Pancreas (tissue), 10 donors: ENCODE results near the gene ALG2. TPM values are rescaled to one million over a fixed set of nuclear protein-coding genes. Genes with fewer than 3 reads are reported as not detected.

Source experiments
- ATAC-seq, 4 donors: fragments of 200-7000 bp; cut with Tn5 transposase; one replicate each; pipeline versions ENCODE4 v1.8.0 to v1.9.1; 2020; ENCODE audit warnings: mild to moderate bottlenecking in 4 of 4, moderate library complexity in 4 of 4
- DNase-seq, 6 donors: peaks; one replicate each; pipeline ENCODE4 v3.0.0-alpha.2; 2020
- FAIRE-seq: peaks from 2 replicates; lab custom pipeline; 2012; peaks lifted over from hg19 to GRCh38; lab: Jason Lieb, UNC
- H3K27ac ChIP-seq, 4 donors: fragments of 200-600 bp; sonication (generic); 1 replicate in 3 of 4; 2 replicates in 1 of 4; pipeline versions ENCODE4 v1.5.0 to v1.8.0; 2020
- H3K27me3 ChIP-seq, 4 donors: fragments of 200-600 bp; one replicate each; pipeline ENCODE4 v1.8.0; 2021
- H3K36me3 ChIP-seq, 3 donors: fragments of 200-600 bp; sonication (generic) in 1 of 3; one replicate each; pipeline versions ENCODE4 v1.5.0 to v1.8.0; 2020 to 2021
- H3K4me1 ChIP-seq, 3 donors: fragments of 200-600 bp; one replicate each; pipeline ENCODE4 v1.8.0; 2021
- H3K4me3 ChIP-seq, 4 donors: fragments of 200-600 bp; sonication (generic) in 2 of 4; one replicate each; pipeline versions ENCODE4 v1.5.0 to v1.8.0; 2020 to 2021
- H3K9me3 ChIP-seq, 4 donors: fragments of 200-600 bp; one replicate each; pipeline ENCODE4 v1.8.0; 2021
- CTCF ChIP-seq, 4 donors: fragments of 200-600 bp; sonication (generic) in 3 of 4; IDR thresholded peaks; one replicate each; pipeline versions ENCODE4 v1.5.0 to v1.8.0; 2021; ENCODE audit warnings: antibody characterized with exemption in 4 of 4
- WGBS, 2 donors: extraction: QIAGEN DNeasy Blood & Tissue Kit; methylation state at CpG; one replicate each; pipeline ENCODE4 v1.1.7; 2013; 5-methylcytosine and 5-hydroxymethylcytosine counted together
- intact Hi-C, 3 donors: fragments of 100-400 bp; cut with DNase I; formaldehyde crosslinking; loops; one replicate each; pipeline versions ENCODE4 v1.11.1 to v1.14.2; 2022
- polyA plus RNA-seq, 2 donors: library from polyadenylated mRNA; stranded (reverse); fragments of 200-250 nt; gene quantifications; one replicate each; pipeline ENCODE4 v1.2.3, GENCODE V29; 2013
- total RNA-seq, 6 donors: library from RNA; stranded (reverse); fragmentation: NEBNext Ultra II Directional in 4 of 6; extraction: Animal tissue kit (Norgen Biotek cat#: 25700) in 4 of 6; gene quantifications; one replicate each; pipeline versions ENCODE4 v1.2.1 to v1.2.4, GENCODE V29; 2021 to 2023
- donor health status: healthy with polysubstance abuse.
- donor health status: DM: no; HTN: no; CAD: no; lungs with moderate emphysema.
- donor health status: DM: no; HTN: no; CAD: no.
- donor health status: control.
- donor health status: control.
- donor health status: Bipolar disorder and iron deficiency.
- donor health status: DM: yes; HTN: yes; CAD: no.
- donor health status: DM: no; HTN: no; CAD: no.
- donor health status: DM: no; HTN: no; CAD: no.
- donor health status: DM: yes; HTN: yes; CAD: no.

Gene ALG2
- total RNA-seq (10 to 100 TPM; 24.9 to 30.6 (median 28.0) TPM), polyA plus RNA-seq (10 to 100 TPM; 17.9 to 35.6 TPM)

DNA sequence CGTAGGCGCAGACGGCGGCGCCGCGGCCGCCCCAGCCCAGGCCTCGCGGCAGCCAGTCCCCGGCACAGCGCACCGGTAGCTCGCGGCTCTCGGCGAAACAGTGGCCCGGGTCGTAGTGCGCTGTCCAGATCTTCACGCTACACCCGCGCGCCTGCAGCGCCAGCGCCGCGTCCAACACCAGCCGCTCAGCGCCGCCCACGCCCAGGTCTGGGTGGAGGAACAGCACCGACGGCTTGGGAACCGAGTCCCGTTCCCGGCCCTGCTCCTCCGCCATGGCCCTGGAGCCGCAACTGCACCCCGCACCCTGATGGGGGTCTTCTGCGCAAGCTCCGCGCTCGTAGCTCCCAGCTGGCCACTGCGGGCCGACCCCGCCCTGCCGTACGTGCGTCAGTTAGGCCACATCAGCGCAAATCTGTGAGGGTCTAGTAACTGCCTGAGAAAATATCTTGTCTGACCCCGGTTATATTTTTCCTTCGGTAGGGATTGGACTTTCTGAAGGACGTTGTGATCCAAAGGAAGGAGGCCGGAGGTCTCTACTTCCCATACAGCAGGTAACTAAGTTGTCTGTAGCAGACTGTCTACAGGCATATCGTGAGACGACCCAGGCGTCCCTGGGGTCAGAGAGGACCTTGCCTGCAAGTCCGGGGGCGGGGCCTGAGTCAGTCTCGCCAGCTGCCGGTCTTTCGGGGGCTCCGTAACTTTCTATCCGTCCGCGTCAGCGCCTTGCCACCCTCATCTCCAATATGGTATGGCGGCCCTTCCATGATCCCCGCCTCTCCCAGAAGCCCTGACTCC is at the start of gene ALG2, which contains the start of gene SEC61B:
Gene ALG2 (minus strand): TSS at position 322 of the 795 bp plus-strand sequence. CDS start 48 bp downstream, at position 274.
Gene SEC61B (plus strand): TSS at position 662 of the 795 bp plus-strand sequence. CDS start 82 bp downstream, at position 744.
- ATAC-seq, result peak; percentile 91 to 98 (median 92)
- Histone ChIP-seq H3K27me3 (no peaks in the 10 kb centered on the region), H3K9me3 (no peaks in the 10 kb centered on the region), H3K36me3 (peaks cover 0 to 9% (median 0%) of the 10 kb centered on the region in 3 donors), H3K4me3 (peak within 1 kb of the TSS; percentile 89 to 93 (median 90)), H3K4me1 (peaks cover 6 to 48% (median 16%) of the 10 kb centered on the region in 3 donors), H3K27ac (peak within 1 kb of the TSS; percentile 94 to 98 (median 95))
- intact Hi-C loops, result no loop called here
- no peak for TF ChIP-seq CTCF (IDR thresholded peaks at IDR 0.05)
- DNase-seq, result peak; percentile 90 to 96 (median 93)
- no peak for FAIRE-seq
- WGBS, 2 donors, result 0% methylated on average over 69 to 70 of the region's 70 CpGs

GRCh38 chr9:99270491-99270890 is 48.7 kb upstream of the ALG2 start:
- ATAC-seq, result no peak
- 64% methylated on average over 3 of the region's 3 CpGs for WGBS, 2 donors
- Histone ChIP-seq H3K36me3 (no peaks in the 10 kb centered on the region), H3K27ac (no peak overlapping the region), H3K9me3 (no peaks in the 10 kb centered on the region), H3K4me3 (no peak overlapping the region), H3K4me1 (peaks cover 3 to 8% (median 6%) of the 10 kb centered on the region in 3 donors), H3K27me3 (no peaks in the 10 kb centered on the region)
- intact Hi-C loops, result no loop called here
- no peak for FAIRE-seq
- TF ChIP-seq CTCF (IDR thresholded peaks at IDR 0.05), result no peak
- DNase-seq, result no peak

DNA sequence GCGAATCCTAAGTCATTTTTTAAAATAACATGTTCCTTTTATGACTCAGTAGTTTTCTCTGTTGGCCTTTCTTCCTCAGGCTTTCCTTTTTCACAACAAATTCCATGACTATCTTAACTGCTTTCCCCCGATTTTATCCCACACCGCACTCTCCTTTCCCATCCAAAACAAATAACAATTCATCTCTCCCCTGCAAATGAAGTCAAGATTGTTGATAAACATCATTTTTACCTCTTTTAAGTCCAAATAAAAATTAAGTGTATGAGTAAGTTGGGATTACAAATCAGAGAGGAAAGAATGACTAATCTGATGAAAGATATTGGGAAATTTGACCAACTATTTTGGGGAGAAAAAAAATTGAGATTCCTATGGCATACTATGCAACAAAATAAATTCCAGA is 47.7 kb upstream of the ALG2 start:
- ATAC-seq (no peak), DNase-seq (no peak), FAIRE-seq (no peak)
- 62 to 63% methylated on average over 3 of the region's 3 CpGs for WGBS, 2 donors
- TF ChIP-seq CTCF (IDR thresholded peaks at IDR 0.05), result no peak
- H3K4me3 ChIP-seq, result no peak overlapping the region
- H3K27me3 ChIP-seq, result no peaks in the 10 kb centered on the region
- H3K4me1 ChIP-seq, result peaks cover 3 to 8% (median 6%) of the 10 kb centered on the region in 3 donors
- no peak overlapping the region for H3K27ac ChIP-seq
- no peaks in the 10 kb centered on the region for H3K36me3 ChIP-seq
- H3K9me3 ChIP-seq, result no peaks in the 10 kb centered on the region
- intact Hi-C loops, result no loop called here

DNA sequence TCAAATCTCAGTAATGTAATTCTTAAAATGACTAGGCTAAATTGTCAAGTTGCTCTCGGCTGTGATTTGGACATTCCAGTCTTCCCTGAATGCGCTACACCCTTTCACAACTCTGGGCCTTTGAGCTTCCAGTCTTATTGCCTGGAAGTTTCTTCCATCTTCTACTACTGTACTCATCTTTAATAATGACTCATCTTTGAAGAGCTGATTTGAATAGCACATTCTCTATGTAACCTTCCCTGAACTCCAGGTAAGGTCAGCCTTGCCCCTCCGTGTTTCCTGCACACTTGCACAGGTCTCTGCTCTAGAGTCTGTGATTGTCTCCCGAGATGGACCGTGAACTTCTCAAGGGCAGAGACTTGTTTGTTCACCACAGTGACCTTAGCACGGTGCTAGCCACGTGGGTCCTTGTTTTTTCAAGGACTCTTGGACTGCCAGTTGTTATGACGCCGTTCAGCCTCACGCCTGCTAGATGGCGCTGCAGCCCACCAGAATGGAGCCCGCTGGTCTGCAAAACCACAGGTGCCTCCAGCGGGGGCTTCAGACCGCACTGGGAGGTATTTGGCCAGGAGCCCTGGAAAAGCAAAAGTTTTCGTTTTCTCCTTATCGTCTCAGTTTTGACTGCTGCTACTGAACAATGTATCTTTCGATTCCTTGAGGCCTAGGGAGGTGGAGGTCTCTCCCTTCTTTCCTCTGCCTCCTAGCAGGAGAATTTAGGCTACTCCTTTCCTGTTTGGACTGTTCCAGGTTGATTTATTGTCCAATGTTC is 44.7 kb upstream of the ALG2 start:
- peak; percentile 59 to 78 (median 74) for TF ChIP-seq CTCF (IDR thresholded peaks at IDR 0.05)
- 14% methylated on average over 17 of the region's 17 CpGs for whole genome bisulfite sequencing, 2 donors
- ATAC-seq, result peak; percentile 88 to 99 (median 96)
- intact Hi-C loops, result no loop called here
- peak; percentile 68 to 87 (median 75) for DNase-seq
- H3K4me3 ChIP-seq, result peak overlapping the region in 1 of 4 donors; percentile 11
- FAIRE-seq, result no peak
- H3K4me1 ChIP-seq, result peaks cover 3 to 8% (median 6%) of the 10 kb centered on the region in 3 donors
- H3K9me3 ChIP-seq, result no peaks in the 10 kb centered on the region
- no peaks in the 10 kb centered on the region for H3K36me3 ChIP-seq
- no peak overlapping the region for H3K27ac ChIP-seq
- H3K27me3 ChIP-seq, result no peaks in the 10 kb centered on the region
